ENCODE measurements around the gene PRKCA.
"Not testable (repeated sequence)": the region's sequence is repeated elsewhere in the genome, so short reads cannot be mapped to it uniquely, and the experiment has no call there.

The PRKCA gene

GRCh38 chr17:66344473-66344872, 42.1 kb downstream of the PRKCA start:
- Histone ChIP-seq H3K27ac (no peak overlapping the region), H3K27me3 (replicated peaks) (no peaks in the 10 kb centered on the region), H3K36me3 (replicated peaks) (no peaks in the 10 kb centered on the region), H3K4me3 (ENCODE audit: low read depth, low read length) (no peak overlapping the region)
- no peak for DNase-seq
- in situ Hi-C loops (cut with HindIII; ENCODE audit: low pct_ligation_motif_present, low sequenced_read_pairs) = no loop called here
- no peak for TF ChIP-seq CTCF (IDR thresholded peaks at IDR 0.05; ENCODE audit: low read depth, low read length, missing control alignments)

- no peaks in the 10 kb centered on the region for H3K36me3 ChIP-seq (replicated peaks)
- no peaks in the 10 kb centered on the region for H3K27me3 ChIP-seq (replicated peaks)
- DNase-seq = no peak
- no peak overlapping the region for H3K27ac ChIP-seq
- H3K4me3 ChIP-seq (ENCODE audit: low read depth, low read length) = no peak overlapping the region
- TF ChIP-seq CTCF (IDR thresholded peaks at IDR 0.05; ENCODE audit: low read depth, low read length, missing control alignments) = no peak
- in situ Hi-C loops (cut with HindIII; ENCODE audit: low pct_ligation_motif_present, low sequenced_read_pairs) = no loop called here
These were observed 42.9 kb downstream of the PRKCA start for GRCh38 chr17:66345264-66345663.

GRCh38 chr17:66345949-66346638, 43.7 kb downstream of the PRKCA start:
- in situ Hi-C loops (cut with HindIII; ENCODE audit: low pct_ligation_motif_present, low sequenced_read_pairs); H3K4me3 ChIP-seq (ENCODE audit: low read depth, low read length); H3K27ac ChIP-seq; H3K27me3 ChIP-seq (replicated peaks); H3K36me3 ChIP-seq (replicated peaks); DNase-seq: not testable (repeated sequence)

GRCh38 chr17:66347661-66348514, 45.5 kb downstream of the PRKCA start:
- no peak for TF ChIP-seq CTCF (IDR thresholded peaks at IDR 0.05; ENCODE audit: low read depth, low read length, missing control alignments)
- no peaks in the 10 kb centered on the region for H3K27me3 ChIP-seq (replicated peaks)
- no peak overlapping the region for H3K27ac ChIP-seq
- in situ Hi-C loops (cut with HindIII; ENCODE audit: low pct_ligation_motif_present, low sequenced_read_pairs) = no loop called here
- peak; percentile 35 for DNase-seq
- H3K4me3 ChIP-seq (ENCODE audit: low read depth, low read length) = no peak overlapping the region
- no peaks in the 10 kb centered on the region for H3K36me3 ChIP-seq (replicated peaks)

GRCh38 chr17:66348584-66349165, 46.3 kb downstream of the PRKCA start:
- peak overlapping the region; percentile 3 for H3K27ac ChIP-seq
- TF ChIP-seq CTCF (IDR thresholded peaks at IDR 0.05; ENCODE audit: low read depth, low read length, missing control alignments) = no peak
- H3K4me3 ChIP-seq (ENCODE audit: low read depth, low read length) = no peak overlapping the region
- H3K36me3 ChIP-seq (replicated peaks) = no peaks in the 10 kb centered on the region
- in situ Hi-C loops (cut with HindIII; ENCODE audit: low pct_ligation_motif_present, low sequenced_read_pairs) = no loop called here
- no peaks in the 10 kb centered on the region for H3K27me3 ChIP-seq (replicated peaks)
- peak; percentile 83 for DNase-seq

Measured in brain microvascular endothelial cell (primary cell).